H1 (cell line): ENCODE results near the gene EIF4E1B. TPM values are rescaled to one million over a fixed set of nuclear protein-coding genes. Genes with fewer than 3 reads are reported as not detected.

Experiments
- CHD7 ChIP-seq: fragments of 300-600 bp; sonication (generic); IDR thresholded peaks from 2 replicates; pipeline ENCODE4 v1.7.1; 2012; ENCODE audit warnings: low read length, moderate library complexity, mild to moderate bottlenecking, inconsistent platforms; ENCODE audit not compliant: insufficient replicate concordance
- JUN ChIP-seq: IDR thresholded peaks from 2 replicates; pipeline ENCODE4 v1.6.1; 2011; ENCODE audit warnings: low read depth, mild to moderate bottlenecking, improper control_type of control experiment, low read length
- NRF1 ChIP-seq: IDR thresholded peaks from 2 replicates; pipeline ENCODE4 v1.6.1; 2011; ENCODE audit warnings: mild to moderate bottlenecking, low read depth, low read length, improper control_type of control experiment
- SAP30 ChIP-seq: fragments of 300-600 bp; sonication (generic); IDR thresholded peaks from 2 replicates; pipeline ENCODE4 v1.7.1; 2012; ENCODE audit warnings: low read length, moderate library complexity, mild to moderate bottlenecking, inconsistent platforms; ENCODE audit not compliant: insufficient read depth, insufficient replicate concordance
- polyA plus RNA-seq, 7 experiments: library from polyadenylated mRNA; depleted of rRNA in 3 of 7; stranded (reverse) in 5 of 7; unstranded in 2 of 7; fragments of >200 nt in 5 of 7; fragments of 200-250 nt in 2 of 7; gene quantifications; 1 replicate in 5 of 7; 2 replicates in 1 of 7; 4 replicates in 1 of 7; pipeline versions ENCODE4 v1.2.1 to v1.2.3, GENCODE V29; 2011 to 2013; ENCODE audit warnings: missing spikeins in 2 of 7, mixed read lengths in 2 of 7
- total RNA-seq: library from RNA; stranded (reverse); fragmentation: NEBNext Ultra II Directional; extraction: Animal tissue kit (Norgen Biotek cat#: 25700); gene quantifications from 2 replicates; pipeline ENCODE4 v1.2.1, GENCODE V29; 2021

The EIF4E1B gene
- total and polyA plus RNA-seq, 2 of the 8 experiments (the other 6 are each of a cell fraction or from before 2014, with no cell fraction given): 0.97 to 1.3 TPM

- TF ChIP-seq CHD7: no peak
- TF ChIP-seq NRF1: no peak
- TF ChIP-seq SAP30: no peak
- no peak for TF ChIP-seq JUN
Measured at GRCh38 chr5:176656467-176656990, 26.1 kb downstream of the EIF4E1B start (continued).
